GM12878 (cell line): Measurements from ENCODE around the gene MCOLN2. TPM values are rescaled to one million over a fixed set of nuclear protein-coding genes. Genes with fewer than 3 reads are reported as not detected.

Experiments used
- ATAC-seq: fragments of 200-7000 bp; cut with Tn5 transposase; 3 replicates; pipeline ENCODE4 v1.9.1; 2020; ENCODE audit warnings: mild to moderate bottlenecking, moderate library complexity
- BruUV-seq: library from RNA; stranded (reverse); fragments of 400-500 nt; replicated peaks from 2 replicates; lab custom pipeline; 2021; lab: Mats Ljungman, UMichigan
- CTCF ChIA-PET: fragments of 300-600 bp; sonication (Branson Sonifier 250); formaldehyde crosslinking; extraction: SDS; loops from one replicate; lab custom pipeline; 2021; ENCODE audit warnings: inconsistent platforms; lab: Yijun Ruan, JAX
- POLR2A ChIA-PET: fragments of 350-600 bp; formaldehyde crosslinking; extraction: SDS; loops from one replicate; lab custom pipeline; 2021; ENCODE audit warnings: inconsistent platforms; lab: Charles Lee
- RAD21 ChIA-PET: fragments of 300-600 bp; sonication (Branson Sonifier 250); formaldehyde crosslinking; loops from one replicate; lab custom pipeline; 2023; ENCODE audit warnings: antibody characterized with exemption; ENCODE audit not compliant: unreplicated experiment; lab: Charles Lee
- SMC1A ChIA-PET: fragments of 300-600 bp; sonication (Branson Sonifier 250); formaldehyde crosslinking; loops from one replicate; lab custom pipeline; 2023; ENCODE audit not compliant: unreplicated experiment, uncharacterized antibody; lab: Charles Lee
- DNase-seq: peaks from one replicate; pipeline ENCODE4 v3.0.0-alpha.2; 2011; ENCODE audit warnings: low read depth, low spot score
- FAIRE-seq: peaks from 3 replicates; lab custom pipeline; 2011; peaks lifted over from hg19 to GRCh38; lab: Jason Lieb, UNC
- H2AFZ ChIP-seq: 2 replicates; pipeline ENCODE4 v1.6.0; 2011; ENCODE audit warnings: low read depth, low read length, control low read depth; ENCODE audit not compliant: control insufficient read depth
- H3K27ac ChIP-seq: 2 replicates; pipeline ENCODE4 v1.5.1; 2011; ENCODE audit warnings: control low read depth; ENCODE audit not compliant: control insufficient read depth, insufficient read depth
- H3K27me3 ChIP-seq, 2 experiments: replicated peaks in 1 of 2; 2 replicates each; pipeline versions ENCODE4 v1.6.0 to v1.6.1; 2011; ENCODE audit warnings: low read length in 1 of 2; ENCODE audit not compliant: control insufficient read depth in 2 of 2, insufficient read depth in 2 of 2
- H3K36me3 ChIP-seq, 2 experiments: 2 replicates each; pipeline ENCODE4 v1.5.1; 2011; ENCODE audit warnings: low read length in 1 of 2; ENCODE audit not compliant: control insufficient read depth in 2 of 2, insufficient read depth in 2 of 2
- H3K4me1 ChIP-seq: 2 replicates; pipeline ENCODE4 v1.6.1; 2011; ENCODE audit warnings: mild to moderate bottlenecking, low read length, moderate library complexity, mixed read lengths; ENCODE audit not compliant: control insufficient read depth, insufficient read depth
- H3K4me2 ChIP-seq: 2 replicates; pipeline ENCODE4 v1.6.0; 2011; ENCODE audit warnings: control low read depth; ENCODE audit not compliant: control insufficient read depth, insufficient read depth
- H3K4me3 ChIP-seq: fragments of 200-600 bp; sonication (generic); 2 replicates; pipeline ENCODE4 v1.5.1; 2016
- H3K79me2 ChIP-seq: 2 replicates; pipeline ENCODE4 v1.6.0; 2011; ENCODE audit warnings: low read length; ENCODE audit not compliant: control insufficient read depth, insufficient read depth
- H3K9ac ChIP-seq: 2 replicates; pipeline ENCODE4 v1.8.0; 2011; ENCODE audit warnings: low read length, control low read depth, mixed read lengths; ENCODE audit not compliant: control insufficient read depth, insufficient read depth
- H3K9me3 ChIP-seq: replicated peaks from 3 replicates; pipeline ENCODE4 v1.5.1; 2011; ENCODE audit warnings: mild to moderate bottlenecking, low read length; ENCODE audit not compliant: control insufficient read depth, insufficient read depth
- H4K20me1 ChIP-seq: 2 replicates; pipeline ENCODE4 v1.6.0; 2011; ENCODE audit not compliant: control insufficient read depth, insufficient read depth
- BHLHE40 ChIP-seq, 2 experiments: fragments of 450-650 bp in 1 of 2; IDR thresholded peaks; 2 replicates each; pipeline ENCODE4 v1.6.1; 2011 to 2017; ENCODE audit warnings: low read depth in 2 of 2, borderline replicate concordance in 1 of 2, improper control_type of control experiment in 1 of 2, low read length in 1 of 2, mild to moderate bottlenecking in 1 of 2
- BRCA1 ChIP-seq: IDR thresholded peaks from 2 replicates; pipeline ENCODE4 v1.6.1; 2011; ENCODE audit warnings: low read depth, low read length, improper control_type of control experiment
- JUNB ChIP-seq: IDR thresholded peaks from 2 replicates; pipeline ENCODE4 v1.6.1; 2016; ENCODE audit warnings: antibody characterized with exemption, mild to moderate bottlenecking
- MEF2A ChIP-seq: IDR thresholded peaks from 2 replicates; pipeline ENCODE4 v1.6.1; 2011; ENCODE audit warnings: low read depth, mild to moderate bottlenecking, low read length, moderate library complexity; ENCODE audit not compliant: insufficient read depth
- RBBP5 ChIP-seq: fragments of 200-600 bp; sonication (generic); conservative IDR thresholded peaks from 2 replicates; pipeline ENCODE4 v1.6.1; 2016
- SRF ChIP-seq, 2 experiments: IDR thresholded peaks; 2 replicates each; pipeline ENCODE4 v1.6.1; 2011; ENCODE audit warnings: low read depth in 2 of 2, low read length in 2 of 2, mild to moderate bottlenecking in 1 of 2, moderate library complexity in 1 of 2
- TCF3 ChIP-seq: IDR thresholded peaks from 2 replicates; pipeline ENCODE4 v1.6.1; 2012; ENCODE audit warnings: low read depth, mild to moderate bottlenecking, low read length, borderline replicate concordance; ENCODE audit not compliant: insufficient read depth
- WGBS: methylation state at CpG from one replicate; pipeline ENCODE4 v1.1.6; 2016; ENCODE audit warnings: low lambda C conversion rate; ENCODE audit not compliant: insufficient replicate concordance, insufficient coverage; ENCODE audit errors: missing lambda C conversion rate; 5-methylcytosine and 5-hydroxymethylcytosine counted together
- in situ Hi-C: fragments of 300-500 bp; cut with MboI; formaldehyde crosslinking; loops from 9 replicates; pipeline ENCODE4 v1.14.3; 2018; ENCODE audit warnings: mixed read lengths
- intact Hi-C: fragments of 100-400 bp; cut with micrococcal nuclease; formaldehyde crosslinking; loops from one replicate; pipeline ENCODE4 v1.14.2; 2022; ENCODE audit not compliant: unreplicated experiment
- polyA plus RNA-seq, 11 experiments: library from polyadenylated mRNA; depleted of rRNA in 4 of 11; unstranded in 6 of 11; stranded (reverse) in 5 of 11; fragments of >200 nt; fragmentation: Nextera tagmentation in 4 of 11; fragmentation: Illumina TruSeq in 1 of 11; extraction: Ambion mirVana in 4 of 11; extraction: Trizol in 1 of 11; gene quantifications; 1 replicate in 1 of 11; 2 replicates in 10 of 11; pipeline versions ENCODE4 v1.2.1 to v1.2.3, GENCODE V29; 2011 to 2016; ENCODE audit warnings: inconsistent platforms in 2 of 11, missing spikeins in 2 of 11, low read depth in 1 of 11
- total RNA-seq, 4 experiments: library from RNA; depleted of rRNA in 3 of 4; stranded (reverse); fragments of >200 nt in 3 of 4; fragmentation: Illumina TruSeq in 1 of 4; extraction: Trizol in 1 of 4; gene quantifications; 2 replicates each; pipeline versions ENCODE4 v1.2.1 to v1.2.3, GENCODE V29; 2013 to 2021
- TF ChIP-seq, protein P1 (sequence below): IDR thresholded peaks from 2 replicates; pipeline ENCODE4 v1.6.1; 2012; ENCODE audit warnings: low read depth, low read length, improper control_type of control experiment
- TF ChIP-seq, protein P2 (sequence below): fragments of 450-650 bp; IDR thresholded peaks from 2 replicates; pipeline ENCODE4 v1.6.1; 2017; ENCODE audit warnings: antibody characterized with exemption, mild to moderate bottlenecking, moderate library complexity
- TF ChIP-seq, protein P3 (sequence below): fragments of 150-350 bp; IDR thresholded peaks from 2 replicates; pipeline ENCODE4 v1.6.1; 2016; ENCODE audit warnings: low read depth, low read length

The MCOLN2 gene
- total and polyA plus RNA-seq, 10 of the 15 experiments (the other 5 are each of a cell fraction or from before 2014, with no cell fraction given), result 25.9 to 233 (median 109) TPM

DNA sequence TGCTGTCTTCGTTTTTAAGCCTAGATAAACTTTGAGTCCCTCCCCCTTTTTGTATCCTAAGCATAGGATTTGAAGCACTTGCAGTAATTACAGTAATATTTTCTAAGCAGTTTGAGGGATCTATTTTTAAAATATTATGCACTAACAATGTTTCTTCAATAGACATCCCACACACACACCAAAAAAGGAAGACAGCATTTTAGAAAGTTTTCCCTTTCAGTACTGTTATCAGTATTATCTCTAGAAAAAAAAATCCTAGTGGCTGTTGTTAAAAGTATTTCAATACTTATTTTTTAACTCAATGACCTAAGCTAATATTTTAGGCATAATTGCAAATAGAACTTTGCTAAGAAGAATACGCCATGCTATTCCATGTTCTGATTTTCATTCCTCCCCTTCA, 36.3 kb upstream of the MCOLN2 start:
- intact Hi-C loops (no loop called here), in situ Hi-C loops (no loop called here)
- Histone ChIP-seq H3K4me2 (no peak overlapping the region), H2AFZ (no peak overlapping the region), H3K4me1 (no peaks in the 10 kb centered on the region), H3K27ac (no peak overlapping the region), H3K4me3 (no peak overlapping the region), H3K9ac (no peak overlapping the region), H3K9me3 (no peaks in the 10 kb centered on the region), H3K27me3 (no peaks in the 10 kb centered on the region), H3K36me3 (no peaks in the 10 kb centered on the region), H4K20me1 (no peaks in the 10 kb centered on the region), H3K79me2 (no peaks in the 10 kb centered on the region)
- ChIA-PET POLR2A (no interaction called here), RAD21 (interaction anchor here (1.0 to 2.5 kb wide), 3 partner anchors 88 to 222 kb away, joined by 3 to 9 read pairs (median 3); no protein-coding TSS in a partner anchor), CTCF (interaction anchor here (0.6 to 2.0 kb wide), 5 partner anchors 9 to 297 kb away, joined by 3 to 11 read pairs (median 3); no protein-coding TSS in a partner anchor), SMC1A (interaction anchor here (0.7 to 4.6 kb wide), 4 partner anchors 7 to 88 kb away, joined by 3 to 28 read pairs (median 8); no protein-coding TSS in a partner anchor)
- DNase-seq (no peak), ATAC-seq (no peak), FAIRE-seq (no peak)
- TF ChIP-seq TCF3 (no peak), BRCA1 (no peak), JUNB (peak; percentile 28; the same call in 1 of the 2 replicates), RBBP5 (no peak), MEF2A (peak; percentile 75; the same call in 1 of the 2 replicates), SRF (IDR thresholded peaks at IDR 0.05; ENCODE audit: low read depth in 2 of 2, low read length in 2 of 2) (0 out of 4 replicates have a peak, but pooled peaks of 1 of the 2 experiments have one; percentile 54), BHLHE40 (IDR thresholded peaks at IDR 0.05; ENCODE audit: borderline replicate concordance in 1 of 2, low read depth in 2 of 2, low read length in 1 of 2) (no peak)
- TF ChIP-seq, protein P1, sequence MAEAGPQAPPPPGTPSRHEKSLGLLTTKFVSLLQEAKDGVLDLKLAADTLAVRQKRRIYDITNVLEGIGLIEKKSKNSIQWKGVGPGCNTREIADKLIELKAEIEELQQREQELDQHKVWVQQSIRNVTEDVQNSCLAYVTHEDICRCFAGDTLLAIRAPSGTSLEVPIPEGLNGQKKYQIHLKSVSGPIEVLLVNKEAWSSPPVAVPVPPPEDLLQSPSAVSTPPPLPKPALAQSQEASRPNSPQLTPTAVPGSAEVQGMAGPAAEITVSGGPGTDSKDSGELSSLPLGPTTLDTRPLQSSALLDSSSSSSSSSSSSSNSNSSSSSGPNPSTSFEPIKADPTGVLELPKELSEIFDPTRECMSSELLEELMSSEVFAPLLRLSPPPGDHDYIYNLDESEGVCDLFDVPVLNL, result no peak
- TF ChIP-seq, protein P2, sequence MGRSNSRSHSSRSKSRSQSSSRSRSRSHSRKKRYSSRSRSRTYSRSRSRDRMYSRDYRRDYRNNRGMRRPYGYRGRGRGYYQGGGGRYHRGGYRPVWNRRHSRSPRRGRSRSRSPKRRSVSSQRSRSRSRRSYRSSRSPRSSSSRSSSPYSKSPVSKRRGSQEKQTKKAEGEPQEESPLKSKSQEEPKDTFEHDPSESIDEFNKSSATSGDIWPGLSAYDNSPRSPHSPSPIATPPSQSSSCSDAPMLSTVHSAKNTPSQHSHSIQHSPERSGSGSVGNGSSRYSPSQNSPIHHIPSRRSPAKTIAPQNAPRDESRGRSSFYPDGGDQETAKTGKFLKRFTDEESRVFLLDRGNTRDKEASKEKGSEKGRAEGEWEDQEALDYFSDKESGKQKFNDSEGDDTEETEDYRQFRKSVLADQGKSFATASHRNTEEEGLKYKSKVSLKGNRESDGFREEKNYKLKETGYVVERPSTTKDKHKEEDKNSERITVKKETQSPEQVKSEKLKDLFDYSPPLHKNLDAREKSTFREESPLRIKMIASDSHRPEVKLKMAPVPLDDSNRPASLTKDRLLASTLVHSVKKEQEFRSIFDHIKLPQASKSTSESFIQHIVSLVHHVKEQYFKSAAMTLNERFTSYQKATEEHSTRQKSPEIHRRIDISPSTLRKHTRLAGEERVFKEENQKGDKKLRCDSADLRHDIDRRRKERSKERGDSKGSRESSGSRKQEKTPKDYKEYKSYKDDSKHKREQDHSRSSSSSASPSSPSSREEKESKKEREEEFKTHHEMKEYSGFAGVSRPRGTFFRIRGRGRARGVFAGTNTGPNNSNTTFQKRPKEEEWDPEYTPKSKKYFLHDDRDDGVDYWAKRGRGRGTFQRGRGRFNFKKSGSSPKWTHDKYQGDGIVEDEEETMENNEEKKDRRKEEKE, result no peak
- TF ChIP-seq, protein P3, sequence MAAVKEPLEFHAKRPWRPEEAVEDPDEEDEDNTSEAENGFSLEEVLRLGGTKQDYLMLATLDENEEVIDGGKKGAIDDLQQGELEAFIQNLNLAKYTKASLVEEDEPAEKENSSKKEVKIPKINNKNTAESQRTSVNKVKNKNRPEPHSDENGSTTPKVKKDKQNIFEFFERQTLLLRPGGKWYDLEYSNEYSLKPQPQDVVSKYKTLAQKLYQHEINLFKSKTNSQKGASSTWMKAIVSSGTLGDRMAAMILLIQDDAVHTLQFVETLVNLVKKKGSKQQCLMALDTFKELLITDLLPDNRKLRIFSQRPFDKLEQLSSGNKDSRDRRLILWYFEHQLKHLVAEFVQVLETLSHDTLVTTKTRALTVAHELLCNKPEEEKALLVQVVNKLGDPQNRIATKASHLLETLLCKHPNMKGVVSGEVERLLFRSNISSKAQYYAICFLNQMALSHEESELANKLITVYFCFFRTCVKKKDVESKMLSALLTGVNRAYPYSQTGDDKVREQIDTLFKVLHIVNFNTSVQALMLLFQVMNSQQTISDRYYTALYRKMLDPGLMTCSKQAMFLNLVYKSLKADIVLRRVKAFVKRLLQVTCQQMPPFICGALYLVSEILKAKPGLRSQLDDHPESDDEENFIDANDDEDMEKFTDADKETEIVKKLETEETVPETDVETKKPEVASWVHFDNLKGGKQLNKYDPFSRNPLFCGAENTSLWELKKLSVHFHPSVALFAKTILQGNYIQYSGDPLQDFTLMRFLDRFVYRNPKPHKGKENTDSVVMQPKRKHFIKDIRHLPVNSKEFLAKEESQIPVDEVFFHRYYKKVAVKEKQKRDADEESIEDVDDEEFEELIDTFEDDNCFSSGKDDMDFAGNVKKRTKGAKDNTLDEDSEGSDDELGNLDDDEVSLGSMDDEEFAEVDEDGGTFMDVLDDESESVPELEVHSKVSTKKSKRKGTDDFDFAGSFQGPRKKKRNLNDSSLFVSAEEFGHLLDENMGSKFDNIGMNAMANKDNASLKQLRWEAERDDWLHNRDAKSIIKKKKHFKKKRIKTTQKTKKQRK, result no peak
- 50% methylated on average over 2 of the region's 2 CpGs for WGBS
- BruUV-seq, result no TSS peak
